HG03432 (cell line): ENCODE data around the gene GANC.
"Not testable (repeated sequence)": the region's sequence is repeated elsewhere in the genome, so short reads cannot be mapped to it uniquely, and the experiment has no call there.

Source experiments
- ATAC-seq: cut with Tn5 transposase; IDR thresholded peaks from one replicate; pipeline ENCODE4 v1.9.1; 2021; ENCODE audit warnings: mild to moderate bottlenecking, moderate library complexity; ENCODE audit not compliant: unreplicated experiment

Gene GANC, protein sequence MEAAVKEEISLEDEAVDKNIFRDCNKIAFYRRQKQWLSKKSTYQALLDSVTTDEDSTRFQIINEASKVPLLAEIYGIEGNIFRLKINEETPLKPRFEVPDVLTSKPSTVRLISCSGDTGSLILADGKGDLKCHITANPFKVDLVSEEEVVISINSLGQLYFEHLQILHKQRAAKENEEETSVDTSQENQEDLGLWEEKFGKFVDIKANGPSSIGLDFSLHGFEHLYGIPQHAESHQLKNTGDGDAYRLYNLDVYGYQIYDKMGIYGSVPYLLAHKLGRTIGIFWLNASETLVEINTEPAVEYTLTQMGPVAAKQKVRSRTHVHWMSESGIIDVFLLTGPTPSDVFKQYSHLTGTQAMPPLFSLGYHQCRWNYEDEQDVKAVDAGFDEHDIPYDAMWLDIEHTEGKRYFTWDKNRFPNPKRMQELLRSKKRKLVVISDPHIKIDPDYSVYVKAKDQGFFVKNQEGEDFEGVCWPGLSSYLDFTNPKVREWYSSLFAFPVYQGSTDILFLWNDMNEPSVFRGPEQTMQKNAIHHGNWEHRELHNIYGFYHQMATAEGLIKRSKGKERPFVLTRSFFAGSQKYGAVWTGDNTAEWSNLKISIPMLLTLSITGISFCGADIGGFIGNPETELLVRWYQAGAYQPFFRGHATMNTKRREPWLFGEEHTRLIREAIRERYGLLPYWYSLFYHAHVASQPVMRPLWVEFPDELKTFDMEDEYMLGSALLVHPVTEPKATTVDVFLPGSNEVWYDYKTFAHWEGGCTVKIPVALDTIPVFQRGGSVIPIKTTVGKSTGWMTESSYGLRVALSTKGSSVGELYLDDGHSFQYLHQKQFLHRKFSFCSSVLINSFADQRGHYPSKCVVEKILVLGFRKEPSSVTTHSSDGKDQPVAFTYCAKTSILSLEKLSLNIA (N-terminal part only)

DNA sequence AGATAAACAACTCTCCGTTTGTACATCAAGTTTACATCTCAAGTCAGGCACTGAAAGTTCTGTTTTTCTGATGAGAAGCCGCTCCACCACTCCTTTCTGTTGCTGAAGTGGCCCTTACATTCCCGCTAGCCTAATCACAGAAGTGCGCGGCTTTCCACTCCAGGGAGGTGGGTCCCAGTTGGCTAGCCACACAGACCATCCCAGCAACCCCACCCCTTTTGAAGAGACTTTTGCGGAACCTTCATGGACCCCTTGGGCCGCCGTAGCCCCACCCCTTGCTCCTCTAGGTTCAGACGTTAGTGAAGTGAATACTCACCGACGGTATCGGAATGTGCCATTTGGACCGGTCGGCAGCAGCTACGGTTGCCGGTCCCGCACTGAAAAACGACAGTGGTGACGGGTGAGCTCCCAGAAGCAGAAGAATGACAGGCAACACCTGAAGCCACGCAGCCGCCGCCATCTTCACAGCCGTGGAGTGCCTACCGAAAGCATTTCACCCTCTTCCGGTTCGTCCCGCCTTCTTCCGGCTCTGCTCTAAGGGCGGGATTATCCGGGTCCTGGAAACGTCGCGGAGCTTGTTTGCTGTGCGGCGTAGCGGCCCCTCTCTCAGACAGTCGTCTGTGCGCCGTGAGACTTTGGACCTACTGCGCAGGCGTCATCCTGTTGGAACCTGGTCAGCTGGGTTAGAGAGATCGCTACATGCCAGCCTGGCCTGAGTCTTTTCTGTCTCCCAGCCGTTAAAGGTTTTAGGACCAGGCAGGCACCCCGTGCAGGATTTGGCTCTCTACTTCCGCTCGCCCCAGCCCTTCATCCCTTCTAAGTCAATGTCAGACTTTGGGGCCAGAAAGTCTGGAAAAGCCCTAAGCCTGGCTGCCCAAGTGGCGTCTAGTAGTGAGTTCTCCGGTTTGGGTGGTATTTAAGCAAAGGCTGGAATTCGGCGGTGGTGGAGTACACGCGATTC, at the start of gene GANC, which contains the start of gene TMEM87A:
TSS of gene GANC (plus strand) at position 263 of the 961 bp plus-strand sequence. CDS start 1,281 bp downstream, outside the sequence.
TSS of gene TMEM87A (minus strand) at position 495 of the 961 bp plus-strand sequence. CDS start at position 460, 35 bp downstream.
- peak; percentile 91 for ATAC-seq

DNA sequence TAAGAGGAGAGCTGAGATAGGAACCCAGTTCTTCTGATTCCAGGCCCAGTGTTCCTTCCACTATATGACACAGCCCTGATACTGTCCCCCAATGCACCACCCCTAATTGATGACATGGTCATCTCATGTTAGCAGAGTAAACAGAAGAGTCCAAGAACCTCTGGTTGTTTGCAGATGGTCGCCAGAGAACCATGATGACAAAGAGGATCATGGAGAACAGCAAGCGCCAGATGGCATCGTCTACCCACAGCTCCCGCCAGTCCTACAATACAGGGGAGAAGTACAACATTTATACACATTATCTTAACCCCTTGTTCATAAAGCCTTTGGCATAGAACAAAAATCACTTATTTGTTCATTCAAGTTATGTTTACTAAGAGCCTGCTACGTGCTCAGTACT, 46.4 kb upstream of the GANC start:
- ATAC-seq: no peak

DNA sequence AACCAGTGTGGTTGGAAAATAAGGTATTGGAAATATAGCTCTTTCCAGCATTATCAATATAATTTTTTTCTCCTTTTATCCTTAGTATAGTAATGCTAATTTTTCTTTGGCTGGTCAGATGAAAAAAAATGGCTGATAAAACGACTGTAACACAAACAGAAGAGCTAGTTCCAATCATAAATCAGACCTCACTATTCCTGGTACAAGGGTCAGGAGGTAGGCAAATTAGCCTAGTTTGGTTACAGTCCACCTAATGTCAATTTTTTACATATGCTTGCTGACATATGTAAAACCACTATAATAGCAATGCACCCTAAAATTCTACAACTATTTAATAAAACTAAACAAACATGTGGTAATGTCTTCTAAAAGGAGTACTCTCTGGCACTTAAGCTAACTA, 45.0 kb upstream of the GANC start:
- no peak for ATAC-seq

DNA sequence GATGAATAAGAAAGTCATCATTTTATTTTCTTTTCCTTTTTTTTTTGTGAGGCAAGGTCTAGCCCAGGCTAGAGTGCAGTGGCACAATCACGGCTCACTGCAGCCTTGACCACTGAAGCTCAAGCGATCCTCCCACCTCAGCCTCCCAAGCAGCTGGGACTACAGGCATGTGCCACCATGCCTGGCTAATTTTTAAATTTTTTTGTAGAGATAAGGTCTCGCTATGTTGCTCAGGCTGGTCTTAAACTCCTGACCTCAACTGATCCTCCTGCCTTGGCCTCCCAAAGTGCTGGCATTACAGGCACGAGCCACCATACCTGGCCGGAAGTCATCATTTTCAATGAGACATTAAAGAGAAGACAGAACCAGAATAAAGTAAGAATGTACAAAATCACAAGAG, 44.0 kb upstream of the GANC start:
- not testable (repeated sequence) for ATAC-seq

DNA sequence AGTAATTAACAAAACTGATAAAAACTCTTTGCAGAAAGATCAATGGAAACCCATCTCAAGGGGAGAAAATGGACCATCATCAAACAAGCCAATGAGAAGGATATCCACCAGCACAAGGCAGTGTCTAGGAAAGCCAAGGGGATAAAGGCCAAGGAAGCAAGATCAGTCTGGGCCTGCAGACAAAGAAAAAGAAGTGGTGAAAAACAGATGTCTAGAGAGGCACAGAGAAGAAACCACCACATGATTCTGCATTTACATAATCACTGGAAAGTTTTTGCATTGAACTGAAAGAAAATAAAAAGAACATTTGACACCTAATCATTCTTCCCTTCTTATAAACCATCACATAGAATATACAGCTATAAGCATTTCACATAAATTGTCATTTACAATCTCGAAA, 41.9 kb upstream of the GANC start:
- ATAC-seq: no peak

DNA sequence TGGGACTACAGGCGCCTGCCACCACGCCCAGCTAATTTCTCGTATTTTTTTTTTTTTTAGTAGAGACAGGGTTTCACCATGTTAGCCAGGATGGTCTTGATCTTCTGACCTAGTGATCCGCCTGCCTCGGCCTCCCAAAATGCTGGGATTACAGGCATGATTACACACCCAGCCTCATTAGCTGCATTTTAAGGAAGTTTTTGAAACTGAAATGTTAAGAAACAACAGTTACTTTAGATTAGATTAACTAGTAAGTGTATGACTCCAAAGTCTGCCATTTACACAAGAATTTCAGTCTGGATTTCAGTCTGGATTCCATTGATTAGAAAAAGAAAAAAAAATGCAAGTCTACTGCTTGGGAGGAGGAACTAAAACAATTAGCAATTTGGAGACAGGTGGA, 40.4 kb upstream of the GANC start:
- ATAC-seq: no peak

DNA sequence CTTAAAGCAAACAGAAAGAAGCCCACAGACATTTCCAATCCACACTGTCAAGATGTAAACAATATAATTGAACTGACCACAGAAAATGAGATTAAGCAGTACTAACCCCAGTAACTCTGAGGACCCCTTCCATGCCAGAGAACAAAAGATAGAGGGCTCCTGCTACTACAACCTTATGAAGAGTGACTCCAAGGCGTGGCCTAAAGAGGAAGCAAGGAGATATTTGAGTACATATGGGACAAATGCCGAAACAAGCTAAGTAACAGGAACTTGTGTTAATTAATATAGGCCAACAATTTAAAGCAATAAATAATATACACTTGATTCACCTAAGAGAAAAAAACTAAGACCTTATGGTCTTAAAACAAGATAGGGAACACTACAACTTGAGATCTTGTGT, 39.9 kb upstream of the GANC start:
- no peak for ATAC-seq

DNA sequence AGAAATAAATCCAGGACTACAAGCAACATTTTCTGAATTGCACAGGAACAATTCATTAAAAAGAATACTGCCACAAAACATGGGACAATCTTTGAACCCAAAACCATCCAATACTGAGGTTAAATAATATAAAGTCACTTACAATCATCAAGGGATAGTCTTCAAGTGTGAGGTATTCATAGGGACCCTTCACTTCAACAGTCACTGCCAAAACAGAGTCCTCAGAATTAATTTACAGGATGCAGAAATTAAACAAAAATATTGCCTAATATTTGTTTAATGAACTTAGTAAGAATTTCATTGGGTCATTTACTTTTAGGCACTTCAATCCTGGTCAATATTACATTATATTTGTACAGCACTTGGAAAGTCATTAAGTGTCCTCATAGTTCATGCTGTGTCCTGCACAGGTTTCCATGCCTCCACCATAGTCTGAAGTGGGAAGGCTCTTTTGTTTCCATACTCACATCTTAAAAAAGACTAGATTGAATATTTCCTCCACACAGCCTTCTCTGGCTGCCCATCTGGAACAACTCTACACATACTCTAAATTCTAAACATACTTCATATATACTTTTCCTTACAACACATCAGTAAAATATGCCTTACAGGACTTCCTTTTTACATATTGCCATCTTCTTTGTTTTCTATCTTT, 33.3 kb upstream of the GANC start:
- no peak for ATAC-seq

DNA sequence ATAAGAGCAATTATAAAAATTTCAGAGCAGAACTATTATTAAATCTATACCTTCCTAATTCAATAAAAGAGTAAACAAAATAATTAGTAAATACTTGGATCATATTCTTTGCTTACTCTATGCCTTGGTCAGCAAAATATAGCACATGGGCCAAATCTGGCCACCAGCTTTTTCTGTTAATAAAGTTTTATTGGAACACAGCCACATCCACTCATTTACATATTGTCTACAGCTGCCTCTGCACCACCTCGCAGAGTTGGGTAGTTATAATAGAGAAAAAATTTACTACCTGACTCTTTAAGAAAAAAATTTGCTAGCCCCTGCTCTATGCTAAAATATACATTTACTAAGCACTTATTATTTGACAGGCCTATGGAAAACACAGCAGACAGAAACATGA, 32.2 kb upstream of the GANC start:
- no peak for ATAC-seq

DNA sequence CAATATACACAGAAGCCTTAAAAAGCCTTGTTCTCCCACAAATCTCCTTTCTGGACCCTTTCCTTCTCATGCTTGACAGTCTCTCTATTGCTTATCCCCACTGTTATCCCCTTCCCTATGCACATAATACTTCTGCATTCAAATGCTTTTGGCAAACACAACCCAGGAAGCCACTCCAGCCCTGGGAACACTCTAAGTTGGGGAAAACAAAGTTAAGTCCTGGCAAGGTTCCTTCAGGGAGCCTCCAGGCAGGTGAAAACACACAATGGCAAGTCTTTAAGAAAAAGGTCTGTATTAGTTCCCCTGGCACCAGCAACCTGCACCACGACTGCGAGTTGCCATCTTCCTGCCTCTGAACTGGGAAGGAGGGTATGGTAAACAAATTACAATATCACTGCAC, 19.7 kb upstream of the GANC start:
- no peak for ATAC-seq

DNA sequence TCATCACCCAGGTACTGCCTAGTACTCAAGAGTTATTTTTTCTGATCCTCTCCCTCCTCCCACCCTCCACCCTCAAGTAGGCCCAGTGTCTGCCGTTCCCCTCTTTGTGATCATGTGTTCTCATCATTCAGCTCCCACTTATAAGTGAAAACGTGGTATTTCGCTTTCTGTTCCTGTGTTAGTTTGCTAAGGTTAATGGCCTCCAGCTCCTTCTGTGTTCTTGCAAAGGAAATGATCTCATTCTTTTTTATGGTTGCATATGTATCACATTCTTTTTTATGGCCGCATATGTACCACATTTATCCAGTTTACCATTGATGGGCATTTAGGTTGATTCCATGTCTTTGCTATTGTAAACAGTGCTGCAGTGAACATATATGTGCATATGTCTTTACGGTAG, 8.2 kb upstream of the GANC start:
- no peak for ATAC-seq

DNA sequence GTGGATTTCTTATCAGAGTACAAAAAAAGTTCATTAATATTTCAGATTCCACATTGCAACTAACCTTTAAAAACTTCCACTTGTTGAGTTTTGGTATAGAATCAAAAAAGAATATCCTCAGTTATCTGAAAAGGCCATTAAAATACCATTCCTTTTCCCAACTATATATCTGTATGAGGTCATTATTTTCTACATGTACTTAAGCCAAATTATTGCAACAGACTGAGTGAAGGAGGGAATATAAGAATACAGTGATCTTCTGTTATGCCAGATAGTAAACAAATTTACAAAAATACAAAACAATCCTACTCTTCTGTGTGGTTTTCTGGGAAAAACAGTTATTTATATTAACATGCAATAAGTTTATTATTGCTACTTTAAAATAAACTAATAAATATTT, 5.7 kb upstream of the GANC start:
- no peak for ATAC-seq

DNA sequence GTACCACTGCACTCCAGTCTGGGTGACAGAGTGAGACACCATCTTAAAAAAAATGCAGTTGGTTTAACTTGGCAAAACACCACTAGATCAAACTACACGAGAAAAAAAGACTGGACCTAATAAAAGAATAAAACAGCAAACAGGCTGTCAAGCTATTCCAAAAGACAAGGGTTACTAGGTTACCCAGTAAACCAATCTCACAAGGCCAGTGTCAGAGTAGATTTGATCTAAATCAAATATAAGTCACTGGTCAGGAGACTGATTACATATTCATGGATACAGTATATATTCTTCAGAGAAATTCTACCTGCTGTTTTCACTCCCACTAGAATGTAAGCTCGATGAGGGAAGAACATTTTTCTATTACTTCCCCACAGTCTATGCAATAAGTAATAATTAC, 2.5 kb upstream of the GANC start:
- no peak for ATAC-seq

DNA sequence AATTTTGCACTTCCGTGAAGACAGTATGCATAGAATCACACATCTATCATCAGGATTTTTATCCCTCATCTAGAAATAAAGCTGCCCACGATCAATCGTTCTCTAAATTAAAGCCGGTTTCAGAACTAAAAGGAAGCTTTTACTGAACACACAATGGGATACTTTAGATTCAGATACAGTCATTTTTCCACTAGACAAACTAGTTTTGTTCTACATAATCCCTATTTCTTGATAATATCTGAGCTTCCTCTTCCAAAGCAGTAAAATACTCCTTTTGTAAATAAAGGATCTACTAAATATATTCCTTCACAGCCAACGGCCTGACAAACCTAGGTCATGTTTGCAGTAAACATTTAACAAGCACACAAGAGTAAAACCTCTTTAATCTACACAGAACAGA, 2.0 kb upstream of the GANC start:
- ATAC-seq: no peak

DNA sequence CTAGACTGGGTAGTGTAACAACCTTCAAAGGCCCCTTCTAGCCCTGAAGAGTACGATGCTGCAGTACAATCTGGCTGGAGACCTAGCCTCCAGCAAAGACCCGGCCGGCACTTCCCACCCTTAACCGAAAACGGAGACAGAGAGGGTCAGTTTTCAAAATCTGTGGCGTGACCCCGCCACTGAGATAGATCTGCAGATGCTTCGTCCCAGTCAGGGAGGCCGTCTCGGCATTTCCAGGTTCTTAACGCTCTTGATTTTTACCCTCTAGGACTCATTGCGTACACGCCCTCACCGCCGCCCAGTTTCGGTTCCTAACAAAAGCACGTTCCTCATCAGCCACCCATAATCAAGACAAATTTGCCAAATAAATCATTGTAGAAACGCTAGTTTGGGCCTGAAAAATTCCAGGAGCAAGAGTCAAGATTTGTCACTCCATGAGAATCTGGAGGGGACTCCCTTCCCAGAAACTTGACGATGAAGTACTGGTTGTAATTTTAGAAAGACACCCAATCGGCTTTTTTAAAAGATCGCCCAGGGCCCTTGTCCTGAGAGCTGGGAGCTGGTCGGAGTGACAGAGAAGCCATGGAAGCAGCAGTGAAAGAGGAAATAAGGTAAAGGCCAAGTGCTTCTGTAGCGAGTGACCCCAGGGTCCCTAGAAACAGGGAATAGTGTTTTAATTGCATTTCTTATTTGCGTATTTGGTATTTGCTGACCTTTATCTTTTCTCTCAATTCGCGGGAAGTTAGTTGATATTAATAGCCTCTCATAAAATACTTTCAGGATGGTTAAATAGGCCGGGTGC, 1.1 kb downstream of the GANC start:
- ATAC-seq: peak; percentile 22

DNA sequence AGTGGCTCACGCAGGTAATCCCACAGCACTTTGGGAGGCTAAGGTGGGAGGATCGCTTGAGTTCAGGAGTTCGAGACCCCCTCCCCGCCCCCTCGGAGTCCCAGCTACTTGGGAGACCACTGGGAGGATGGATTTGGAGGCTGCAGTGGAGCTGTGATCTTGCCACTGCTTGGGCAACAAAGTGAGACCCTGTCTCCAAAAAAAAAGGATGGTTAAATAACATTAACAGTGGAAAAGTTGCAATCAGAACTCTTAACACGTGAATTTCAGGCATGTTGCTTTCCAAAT, 1.6 kb downstream of the GANC start:
- ATAC-seq: no peak

DNA sequence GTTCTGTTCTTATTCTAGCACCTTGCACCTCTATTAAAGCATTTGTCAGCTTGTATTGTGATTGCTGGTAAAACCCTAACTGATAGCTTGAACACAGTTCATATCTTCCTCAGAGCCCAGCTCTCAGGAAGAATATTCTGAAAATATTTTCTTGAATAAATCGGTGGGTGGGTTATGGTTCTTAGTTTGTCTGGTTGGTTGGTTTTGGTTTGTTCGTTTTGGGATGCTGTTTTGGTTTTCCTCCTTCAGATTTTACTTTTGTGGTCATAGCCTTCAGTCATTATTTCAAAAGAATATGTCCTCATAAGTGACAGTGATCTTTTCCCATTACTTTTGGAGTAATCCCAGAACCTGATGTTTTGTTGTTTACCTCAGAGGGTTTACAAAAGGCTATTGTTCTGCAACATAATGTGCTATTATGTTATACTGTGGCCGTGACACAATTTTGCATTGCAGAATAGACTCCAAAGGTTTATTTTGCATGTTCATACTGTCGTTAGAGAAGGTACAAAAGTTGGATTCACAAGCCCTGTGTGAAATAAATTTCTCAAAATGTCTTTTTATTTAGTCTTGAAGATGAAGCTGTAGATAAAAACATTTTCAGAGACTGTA, 2.9 kb downstream of the GANC start:
- ATAC-seq: no peak

DNA sequence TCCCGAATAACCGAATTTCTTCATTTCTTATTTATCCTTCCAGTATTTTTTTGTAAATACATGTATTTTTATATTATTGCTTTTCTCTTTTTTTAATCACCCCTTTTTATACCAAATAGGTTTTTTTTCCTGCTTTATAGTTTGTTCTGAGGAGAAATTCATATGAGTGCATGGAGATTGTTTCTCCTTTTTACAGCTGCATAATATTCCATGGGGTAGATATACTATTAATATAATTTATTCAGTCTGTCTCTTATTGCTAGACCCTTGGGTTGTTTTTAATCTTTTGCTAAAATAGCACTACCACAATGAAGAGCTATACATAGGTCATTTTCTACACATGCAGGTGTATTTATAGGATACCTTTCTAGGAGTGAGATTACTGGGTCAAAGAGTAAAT, 3.8 kb downstream of the GANC start:
- ATAC-seq: no peak

DNA sequence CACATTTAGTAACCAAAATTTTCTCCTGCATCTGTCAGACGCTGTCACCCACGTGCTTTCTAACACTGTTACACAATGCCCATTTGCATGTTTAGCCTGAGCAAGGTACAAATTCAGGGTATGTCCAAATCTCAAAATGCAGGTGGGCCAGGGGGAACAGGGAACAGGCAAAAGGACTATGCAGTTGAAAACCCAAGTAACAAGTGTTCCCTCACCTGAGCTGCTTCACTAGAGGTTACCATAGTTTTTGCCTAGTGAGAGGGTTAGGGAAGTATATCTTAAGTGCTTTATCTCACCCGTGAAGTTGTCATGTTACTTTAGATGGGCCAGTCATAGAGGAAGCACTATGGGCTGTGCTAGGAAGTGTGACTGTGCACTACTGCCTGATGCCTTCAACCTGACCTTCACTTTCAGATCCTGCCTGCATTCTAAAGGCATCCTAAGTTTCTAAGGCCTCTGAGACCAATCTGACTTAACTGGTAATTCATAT, 6.3 kb downstream of the GANC start:
- ATAC-seq: no peak
